Erythroblast (primary cell): ENCODE data around the gene LIPG.

ENCODE experiments used
- DNase-seq, 2 experiments: peaks; one replicate each; lab custom pipeline; 2025; lab: John Stamatoyannopoulos, UW
- GATA1 ChIP-seq: IDR thresholded peaks from 2 replicates; pipeline ENCODE4 v1.6.1; 2011; ENCODE audit warnings: low read depth, mild to moderate bottlenecking, control low read depth, low read length, moderate library complexity
- POLR2A ChIP-seq: IDR thresholded peaks from 2 replicates; pipeline ENCODE4 v1.6.1; 2011; ENCODE audit warnings: mild to moderate bottlenecking, low read length

LIPG gene

GRCh38 chr18:49638209-49638785, 76.4 kb downstream of the LIPG start:
- DNase-seq = no peak

GRCh38 chr18:49638891-49639557, 77.2 kb downstream of the LIPG start:
- no peak for DNase-seq
- TF ChIP-seq GATA1 (no peak), POLR2A (no peak)

More at GRCh38 chr18:49638209-49638785, 76.4 kb downstream of the LIPG start:
- TF ChIP-seq GATA1 (no peak), POLR2A (no peak)

GRCh38 chr18:49639643-49640391, 78.0 kb downstream of the LIPG start:
- no peak for DNase-seq

DNA sequence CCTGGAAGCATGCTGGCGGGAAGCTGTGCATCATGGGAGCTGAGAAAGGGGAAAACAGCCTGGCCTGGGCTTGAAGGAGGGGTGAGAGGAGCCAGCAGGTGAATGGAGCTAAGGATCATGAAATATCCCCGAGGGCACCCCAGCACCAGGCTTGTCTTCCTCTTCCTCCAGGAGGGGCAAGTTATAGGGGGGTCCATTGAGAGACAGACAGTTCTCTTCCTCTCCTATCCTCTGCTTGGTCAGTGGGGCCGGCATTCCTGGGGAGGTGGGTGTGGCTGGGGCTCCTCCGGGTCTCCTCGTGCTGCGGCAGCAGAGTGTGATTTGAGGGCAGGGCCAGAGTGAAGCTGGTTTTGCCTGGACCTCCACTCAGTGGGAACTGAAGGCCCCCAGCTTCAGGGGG, 78.9 kb downstream of the LIPG start:
- TF ChIP-seq POLR2A (no peak), GATA1 (no peak)
- DNase-seq = no peak

More at GRCh38 chr18:49639643-49640391, 78.0 kb downstream of the LIPG start:
- no peak for TF ChIP-seq POLR2A
- TF ChIP-seq GATA1 = no peak

GRCh38 chr18:49645196-49645595, 83.3 kb downstream of the LIPG start:
- no peak for DNase-seq
- no peak for TF ChIP-seq GATA1
- no peak for TF ChIP-seq POLR2A

GRCh38 chr18:49645841-49646351, 84.0 kb downstream of the LIPG start:
- DNase-seq = no peak
- TF ChIP-seq GATA1 (no peak), POLR2A (no peak)

- no peak for TF ChIP-seq GATA1
- no peak for TF ChIP-seq POLR2A
- no peak for DNase-seq
These were observed 85.0 kb downstream of the LIPG start for GRCh38 chr18:49646873-49647272.

DNA sequence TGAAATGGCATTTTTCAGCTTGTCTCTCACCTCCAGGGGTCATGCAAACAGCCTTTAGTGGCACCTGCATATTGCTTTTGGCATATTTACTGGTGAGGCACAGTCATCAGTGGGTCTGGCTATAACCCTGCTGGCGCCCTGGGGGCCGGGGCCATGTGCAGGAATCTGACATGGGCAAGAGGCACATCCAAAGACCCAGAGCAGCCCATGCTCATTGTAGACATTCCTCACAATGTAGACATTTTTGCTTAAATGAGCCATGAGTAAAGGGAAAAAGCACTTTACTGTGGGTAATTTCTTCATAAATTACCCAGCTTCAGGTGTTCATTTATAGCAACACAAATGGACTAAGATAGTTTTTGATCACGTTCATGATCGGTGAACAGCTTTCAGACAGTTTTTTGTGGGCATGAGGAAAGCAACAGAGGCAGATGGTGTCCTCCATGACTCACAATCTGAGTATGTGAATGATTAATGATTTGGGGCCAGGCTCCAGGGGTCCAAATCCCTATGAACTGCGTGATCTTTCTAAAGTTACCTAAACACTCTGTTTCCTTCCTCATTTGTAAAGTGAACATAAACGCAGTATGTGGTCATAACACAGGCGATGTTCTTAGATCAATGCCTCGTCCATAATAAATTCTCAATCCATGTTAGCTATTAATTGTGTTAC, 85.8 kb downstream of the LIPG start:
- no peak for TF ChIP-seq GATA1
- no peak for TF ChIP-seq POLR2A
- no peak for DNase-seq

- TF ChIP-seq POLR2A = no peak
- TF ChIP-seq GATA1 = no peak
These were observed 86.5 kb downstream of the LIPG start for GRCh38 chr18:49648326-49648725.

More at GRCh38 chr18:49648326-49648725, 86.5 kb downstream of the LIPG start:
- no peak for DNase-seq
